GM19468 (cell line): Measurements from ENCODE around the gene SLC24A4.

Experiments used
- ATAC-seq: cut with Tn5 transposase; IDR thresholded peaks from one replicate; pipeline ENCODE4 v1.9.1; 2021; ENCODE audit warnings: mild to moderate bottlenecking, moderate library complexity, moderate number of reproducible peaks; ENCODE audit not compliant: unreplicated experiment; ENCODE audit errors: extremely low read depth

Gene SLC24A4

GRCh38 chr14:92489394-92490238, 166.7 kb downstream of the SLC24A4 start:
- ATAC-seq, result no peak

- no peak for ATAC-seq
Measured at GRCh38 chr14:92490239-92490959, 167.4 kb downstream of the SLC24A4 start.

- no peak for ATAC-seq
Measured at GRCh38 chr14:92491782-92492181, 168.8 kb downstream of the SLC24A4 start.

GRCh38 chr14:92492258-92492657, 169.3 kb downstream of the SLC24A4 start:
- no peak for ATAC-seq

- no peak for ATAC-seq
Measured at GRCh38 chr14:92493024-92493423, 170.1 kb downstream of the SLC24A4 start.

GRCh38 chr14:92493492-92493891, 170.5 kb downstream of the SLC24A4 start:
- no peak for ATAC-seq

GRCh38 chr14:92494512-92494911, 171.5 kb downstream of the SLC24A4 start:
- no peak for ATAC-seq

GRCh38 chr14:92495027-92495426, 172.1 kb downstream of the SLC24A4 start:
- no peak for ATAC-seq

GRCh38 chr14:92496191-92496857, 173.4 kb downstream of the SLC24A4 start:
- ATAC-seq, result no peak

GRCh38 chr14:92497391-92497790, 174.4 kb downstream of the SLC24A4 start:
- ATAC-seq, result no peak

- ATAC-seq, result no peak
Measured at GRCh38 chr14:92499234-92499633, 176.3 kb downstream of the SLC24A4 start.

GRCh38 chr14:92500491-92500941, 177.6 kb downstream of the SLC24A4 start:
- no peak for ATAC-seq

GRCh38 chr14:92501891-92502351, 179.0 kb downstream of the SLC24A4 start:
- no peak for ATAC-seq

- ATAC-seq, result no peak
Measured at GRCh38 chr14:92502541-92503286, 179.7 kb downstream of the SLC24A4 start.

- no peak for ATAC-seq
Measured at GRCh38 chr14:92503756-92504491, 181.0 kb downstream of the SLC24A4 start.

GRCh38 chr14:92505826-92506225, 182.9 kb downstream of the SLC24A4 start:
- no peak for ATAC-seq

GRCh38 chr14:92506231-92506630, 183.3 kb downstream of the SLC24A4 start:
- no peak for ATAC-seq

- ATAC-seq, result peak; percentile 25
Measured at GRCh38 chr14:92507174-92507768, 184.3 kb downstream of the SLC24A4 start.

- ATAC-seq, result no peak
Measured at GRCh38 chr14:92510972-92511371, 188.0 kb downstream of the SLC24A4 start.
